CD4-positive, alpha-beta memory T cell (primary cell): ENCODE data around the gene SYNGAP1. TPM values are rescaled to one million over a fixed set of nuclear protein-coding genes. Genes with fewer than 3 reads are reported as not detected.
A peak's percentile ranks its signal among the peaks of the same experiment; 100 is the strongest.

Experiments
- CTCF ChIA-PET: fragments of 350-600 bp; sonication (Branson Sonifier 250); formaldehyde crosslinking; loops from one replicate; lab custom pipeline; 2021; ENCODE audit warnings: inconsistent platforms; ENCODE audit not compliant: partially characterized antibody; lab: Charles Lee
- POLR2A ChIA-PET: fragments of 350-600 bp; sonication (Branson Sonifier 250); formaldehyde crosslinking; loops from one replicate; lab custom pipeline; 2021; ENCODE audit not compliant: partially characterized antibody; lab: Charles Lee
- DNase-seq, 5 donors: peaks; one replicate each; pipeline versions ENCODE4 v3.0.0 to v3.0.0-alpha.2; 2020 to 2022; ENCODE audit warnings: mixed read lengths in 1 of 5
- H3K27ac ChIP-seq: one replicate; pipeline ENCODE4 v1.7.0; 2013; ENCODE audit warnings: low read depth, low read length
- H3K27me3 ChIP-seq: 2 replicates; pipeline ENCODE4 v1.7.0; 2013; ENCODE audit warnings: mild to moderate bottlenecking, low read length, moderate library complexity; ENCODE audit not compliant: insufficient read depth
- H3K36me3 ChIP-seq: 2 replicates; pipeline ENCODE4 v1.7.0; 2013; ENCODE audit warnings: mild to moderate bottlenecking, low read length, moderate library complexity; ENCODE audit not compliant: insufficient read depth
- H3K4me1 ChIP-seq: 2 replicates; pipeline ENCODE4 v1.7.0; 2013; ENCODE audit warnings: mild to moderate bottlenecking, low read length, moderate library complexity; ENCODE audit not compliant: insufficient read depth
- H3K4me3 ChIP-seq, 2 donors: one replicate each; pipeline ENCODE4 v1.7.0; 2013; ENCODE audit warnings: low read length in 2 of 2, mild to moderate bottlenecking in 1 of 2
- H3K9me3 ChIP-seq, 2 donors: one replicate each; pipeline ENCODE4 v1.7.0; 2013; ENCODE audit warnings: low read length in 2 of 2, control low read depth in 1 of 2; ENCODE audit not compliant: control insufficient read depth in 1 of 2
- H3K27ac Mint-ChIP-seq, 7 donors: one replicate each; pipeline ENCODE4 v1.8.0; 2020 to 2021; ENCODE audit warnings: mixed read lengths in 7 of 7, mild to moderate bottlenecking in 6 of 7, inconsistent platforms in 3 of 7, moderate library complexity in 3 of 7
- H3K27me3 Mint-ChIP-seq, 2 donors: one replicate each; pipeline ENCODE4 v1.8.0; 2020 to 2021; ENCODE audit warnings: mixed read lengths in 2 of 2
- H3K36me3 Mint-ChIP-seq, 2 donors: one replicate each; pipeline ENCODE4 v1.8.0; 2020 to 2021; ENCODE audit warnings: mixed read lengths in 2 of 2, inconsistent platforms in 1 of 2, mild to moderate bottlenecking in 1 of 2
- H3K4me1 Mint-ChIP-seq, 4 donors: one replicate each; pipeline ENCODE4 v1.8.0; 2020 to 2021; ENCODE audit warnings: mixed read lengths in 4 of 4, mild to moderate bottlenecking in 1 of 4
- H3K4me3 Mint-ChIP-seq, 8 donors: one replicate each; pipeline ENCODE4 v1.8.0; 2020 to 2021; ENCODE audit warnings: mixed read lengths in 8 of 8, mild to moderate bottlenecking in 7 of 8, moderate library complexity in 6 of 8, inconsistent platforms in 3 of 8
- H3K9me3 Mint-ChIP-seq, 8 donors: one replicate each; pipeline ENCODE4 v1.8.0; 2020 to 2021; ENCODE audit warnings: mixed read lengths in 8 of 8, mild to moderate bottlenecking in 5 of 8, inconsistent platforms in 3 of 8, moderate library complexity in 1 of 8
- intact Hi-C: fragments of 100-400 bp; cut with micrococcal nuclease; formaldehyde crosslinking; loops from one replicate; pipeline ENCODE4 v1.15.1; 2023
- polyA plus RNA-seq, 2 donors: library from polyadenylated mRNA; unstranded; fragments of 300-500 nt; fragmentation: Illumina TruSeq; gene quantifications; one replicate each; pipeline ENCODE4 v1.2.3, GENCODE V29; 2021
- total RNA-seq, 2 experiments: library from RNA; stranded (reverse); gene quantifications; one replicate each; pipeline ENCODE4 v1.2.3, GENCODE V29; 2021

Gene SYNGAP1
- total and polyA plus RNA-seq, 4 experiments from 2014 or later = 1.9 to 48.0 (median 47.8) TPM; not detected in 1

DNA sequence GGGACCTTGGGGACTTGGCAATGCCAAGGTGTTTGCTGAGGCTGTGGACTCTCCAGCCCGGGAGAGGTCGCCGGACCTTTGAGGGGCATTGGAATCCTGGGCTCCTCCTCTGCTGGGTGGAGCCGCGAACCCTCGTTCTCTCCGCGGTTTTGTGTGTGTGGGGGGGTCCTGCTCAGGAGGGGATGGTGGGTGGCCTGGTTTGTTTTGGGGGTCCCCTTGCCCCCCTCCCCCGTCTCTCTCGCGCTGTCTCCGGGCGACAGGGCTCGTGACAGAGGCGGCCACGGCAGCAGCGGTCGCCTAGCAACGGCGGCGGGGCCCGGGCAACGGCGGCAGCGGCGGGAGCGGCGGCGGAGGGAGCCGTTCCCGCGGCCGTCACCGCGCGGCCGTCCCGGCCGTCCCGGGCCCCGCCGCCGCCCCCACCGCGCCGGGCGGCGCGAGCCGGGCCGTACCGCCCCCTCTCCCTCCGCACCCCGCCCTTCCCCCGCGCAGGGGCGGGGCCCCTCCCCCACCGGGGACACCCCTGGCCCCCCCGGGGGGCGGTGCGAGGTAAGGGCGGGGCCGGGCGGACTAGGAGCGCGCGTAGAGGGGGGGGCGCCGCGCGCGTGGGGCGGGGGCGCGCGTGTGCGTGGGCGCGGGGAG is 7.8 kb downstream of the SYNGAP1 start:
- Mint-ChIP-seq H3K4me1 (peaks cover 63 to 95% (median 72%) of the 10 kb centered on the region in 4 donors), H3K9me3 (peaks cover 0 to 2% (median 0%) of the 10 kb centered on the region in 8 donors), H3K27me3 (no peaks in the 10 kb centered on the region), H3K36me3 (peaks cover 0 to 11% of the 10 kb centered on the region in 2 donors), H3K4me3 (peak overlapping the region; percentile 87 to 99 (median 94)), H3K27ac (peak overlapping the region; percentile 96 to 100 (median 98))
- CTCF ChIA-PET = no interaction called here
- peaks cover 68% of the 10 kb centered on the region for H3K4me1 ChIP-seq
- H3K4me3 ChIP-seq = peak overlapping the region; percentile 48 to 63
- H3K9me3 ChIP-seq = no peaks in the 10 kb centered on the region
- intact Hi-C loops = loop anchor here (2.0 kb wide), 1 partner anchor 143 kb away; no protein-coding TSS in a partner anchor
- no peaks in the 10 kb centered on the region for H3K36me3 ChIP-seq
- H3K27me3 ChIP-seq = no peaks in the 10 kb centered on the region
- POLR2A ChIA-PET = interaction anchor here (0.8 to 4.1 kb wide), 5 partner anchors 10 to 151 kb away, joined by 3 to 77 read pairs (median 18); partner anchors contain the start of genes B3GALT4, CUTA, PHF1 and SYNGAP1
- H3K27ac ChIP-seq = peak overlapping the region; percentile 90
- DNase-seq = peak; percentile 61 to 78 (median 65)

DNA sequence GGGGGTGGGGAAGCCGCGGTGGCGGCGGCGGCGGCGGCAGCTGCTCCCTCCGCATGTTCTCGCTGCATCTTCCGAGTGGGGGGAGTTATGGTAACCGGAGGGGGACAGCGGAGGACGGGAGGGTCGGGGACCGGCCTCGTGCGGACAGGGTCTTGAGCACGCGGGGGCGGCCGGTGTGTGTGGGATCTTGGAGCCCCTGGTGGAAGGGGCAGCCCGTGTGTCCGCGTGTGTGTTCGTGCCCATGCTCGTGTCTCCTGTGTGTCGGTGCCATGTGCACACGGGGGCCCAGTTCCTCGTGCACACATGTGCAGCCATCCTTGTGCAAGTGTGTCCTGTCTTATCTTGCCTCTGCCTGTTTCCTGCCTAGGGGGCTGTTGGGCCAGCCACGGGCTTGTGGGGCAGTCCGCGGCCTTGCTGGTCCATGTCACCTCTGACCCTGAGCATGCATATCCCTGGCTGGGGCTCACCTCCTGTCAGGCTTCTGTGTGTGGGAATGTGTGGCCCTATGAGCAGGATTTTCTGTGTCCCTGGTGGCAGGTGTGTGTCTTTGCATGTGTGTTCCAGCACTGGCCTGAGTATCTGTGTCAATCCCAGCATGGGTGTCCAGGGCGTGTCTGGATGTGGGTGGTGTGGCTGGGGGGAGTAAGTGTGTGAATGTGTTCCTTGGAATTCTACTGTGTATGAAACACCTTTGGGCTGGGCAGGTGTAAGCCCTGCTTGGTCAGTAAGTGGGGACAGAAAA is 8.5 kb downstream of the SYNGAP1 start:
- H3K36me3 ChIP-seq = no peaks in the 10 kb centered on the region
- peak overlapping the region; percentile 76 for H3K27ac ChIP-seq
- no peaks in the 10 kb centered on the region for H3K27me3 ChIP-seq
- Mint-ChIP-seq H3K27ac (peak overlapping the region; percentile 94 to 99 (median 98)), H3K36me3 (peaks cover 0 to 14% of the 10 kb centered on the region in 2 donors), H3K27me3 (no peaks in the 10 kb centered on the region), H3K9me3 (peaks cover 0 to 2% (median 0%) of the 10 kb centered on the region in 8 donors), H3K4me3 (peak overlapping the region; percentile 84 to 94 (median 91)), H3K4me1 (peaks cover 65 to 94% (median 76%) of the 10 kb centered on the region in 4 donors)
- H3K4me3 ChIP-seq = peak overlapping the region; percentile 21 to 66
- intact Hi-C loops = loop anchor here (2.0 kb wide), 1 partner anchor 142 kb away; no protein-coding TSS in a partner anchor
- DNase-seq = peak in 4 of 5 donors; percentile 46 to 56 (median 52)
- ChIA-PET CTCF (interaction anchor here (0.8 to 1.8 kb wide), 6 partner anchors 10 to 150 kb away, joined by 3 to 8 read pairs (median 3); partner anchors contain the start of genes CUTA, SYNGAP1 and ZBTB9), POLR2A (interaction anchor here (0.8 to 4.7 kb wide), 15 partner anchors 11 to 457 kb away, joined by 3 to 77 read pairs (median 10); partner anchors contain the start of genes B3GALT4, BAK1, CUTA and PHF1)
- H3K4me1 ChIP-seq = peaks cover 68% of the 10 kb centered on the region
- H3K9me3 ChIP-seq = no peaks in the 10 kb centered on the region

DNA sequence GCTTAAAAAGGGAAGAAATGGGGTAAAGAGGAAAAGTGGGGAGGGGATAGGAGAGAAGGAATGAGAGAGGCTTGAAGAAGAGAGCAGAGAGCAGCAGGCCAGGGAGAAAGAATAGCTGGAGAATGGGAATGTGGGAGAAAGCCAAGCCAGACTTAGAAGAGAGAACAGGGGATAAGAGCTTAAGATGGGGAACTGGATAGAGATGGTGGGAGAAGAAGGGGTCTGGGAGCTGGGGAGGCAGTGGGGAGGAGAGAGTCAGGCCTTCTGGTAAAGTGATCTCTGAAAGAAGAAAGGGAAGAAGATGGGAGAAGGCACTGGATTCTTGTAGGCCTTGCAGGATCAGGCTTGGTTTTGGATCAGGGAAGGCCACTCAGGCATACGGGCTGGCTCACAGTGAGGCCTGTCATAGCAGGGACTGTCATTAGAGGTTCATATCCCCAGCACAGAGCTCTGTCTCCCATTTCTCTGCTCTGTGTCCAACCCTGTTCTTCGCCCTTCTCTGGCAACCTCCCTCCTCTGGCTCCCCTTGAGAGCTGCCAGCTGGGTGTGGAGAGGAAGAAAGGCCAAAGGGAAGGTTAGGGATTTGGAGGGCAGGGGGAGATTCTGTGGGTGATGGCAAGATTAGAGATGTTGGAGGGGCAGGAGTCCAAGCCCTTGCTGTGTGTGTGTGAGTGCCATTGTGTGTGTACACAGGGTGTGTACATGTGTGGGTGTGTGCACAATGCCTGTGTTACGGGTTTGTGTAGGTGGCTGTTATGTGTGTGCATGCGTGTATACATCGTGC is 9.3 kb downstream of the SYNGAP1 start:
- intact Hi-C loops = loop anchor here (2.0 kb wide), 1 partner anchor 142 kb away; no protein-coding TSS in a partner anchor
- peak overlapping the region; percentile 76 for H3K27ac ChIP-seq
- H3K36me3 Mint-ChIP-seq = peaks cover 0 to 18% of the 10 kb centered on the region in 2 donors
- no peaks in the 10 kb centered on the region for H3K27me3 Mint-ChIP-seq
- H3K27ac Mint-ChIP-seq = peak overlapping the region; percentile 94 to 99 (median 98)
- CTCF ChIA-PET = interaction anchor here (0.8 to 1.8 kb wide), 7 partner anchors 10 to 150 kb away, joined by 3 to 8 read pairs (median 3); partner anchors contain the start of genes CUTA, SYNGAP1 and ZBTB9
- no peaks in the 10 kb centered on the region for H3K36me3 ChIP-seq
- H3K27me3 ChIP-seq = no peaks in the 10 kb centered on the region
- POLR2A ChIA-PET = interaction anchor here (0.9 to 4.7 kb wide), 17 partner anchors 11 to 457 kb away, joined by 3 to 77 read pairs (median 10); partner anchors contain the start of genes B3GALT4, BAK1, CUTA and KIFC1
- H3K4me3 Mint-ChIP-seq = peak overlapping the region; percentile 84 to 94 (median 91)
- H3K9me3 ChIP-seq = no peaks in the 10 kb centered on the region
- peak overlapping the region; percentile 54 to 66 for H3K4me3 ChIP-seq
- no peak for DNase-seq
- peaks cover 65% of the 10 kb centered on the region for H3K4me1 ChIP-seq
- peaks cover 0 to 2% (median 0%) of the 10 kb centered on the region in 8 donors for H3K9me3 Mint-ChIP-seq
- peaks cover 63 to 86% (median 75%) of the 10 kb centered on the region in 4 donors for H3K4me1 Mint-ChIP-seq

DNA sequence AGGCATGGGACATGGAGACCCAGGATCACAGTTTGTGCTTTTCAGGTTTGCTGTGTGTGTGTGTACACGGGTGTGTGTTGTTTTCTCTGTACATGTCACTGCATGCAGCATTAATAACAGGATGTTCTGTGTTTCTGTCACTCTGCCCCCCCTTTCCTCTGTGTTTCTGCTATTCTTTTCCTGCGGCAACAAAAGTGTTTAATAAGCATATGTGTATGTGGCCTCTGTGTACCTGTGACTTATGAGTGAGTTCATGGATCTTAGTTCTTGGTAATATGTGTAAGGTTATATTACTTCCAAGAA is 9.8 kb downstream of the SYNGAP1 start:
- intact Hi-C loops = loop anchor here (2.0 kb wide), 1 partner anchor 141 kb away; no protein-coding TSS in a partner anchor
- POLR2A ChIA-PET = interaction anchor here (0.9 to 4.7 kb wide), 17 partner anchors 12 to 458 kb away, joined by 3 to 77 read pairs (median 16); partner anchors contain the start of genes B3GALT4, BAK1, CUTA and ITPR3

DNA sequence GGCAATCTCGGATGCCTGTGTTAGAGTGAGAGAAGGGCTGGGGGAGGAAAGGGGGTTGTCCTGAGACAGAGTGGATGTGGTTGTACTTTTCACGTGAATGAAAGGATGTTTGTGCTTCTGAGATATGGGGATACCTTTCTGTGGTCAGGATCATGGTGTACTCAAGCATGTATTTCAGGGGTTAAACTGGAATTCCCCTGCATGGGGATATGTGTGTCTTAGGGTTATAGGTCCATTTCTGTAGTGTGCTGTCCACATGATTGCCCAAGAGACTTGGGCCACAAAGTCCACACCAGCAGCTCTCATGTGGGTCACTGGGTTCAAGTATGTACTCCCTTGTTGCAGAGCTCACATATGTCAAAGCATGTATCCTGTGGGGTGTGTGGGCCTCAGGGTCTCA is 10.5 kb downstream of the SYNGAP1 start:
- Histone ChIP-seq H3K4me3 (peak overlapping the region; percentile 11 to 54), H3K36me3 (peaks cover 3% of the 10 kb centered on the region), H3K9me3 (no peaks in the 10 kb centered on the region), H3K27me3 (no peaks in the 10 kb centered on the region), H3K27ac (peak overlapping the region; percentile 76), H3K4me1 (peaks cover 53% of the 10 kb centered on the region)
- POLR2A ChIA-PET = interaction anchor here (0.6 to 4.7 kb wide), 24 partner anchors 10 to 458 kb away, joined by 3 to 77 read pairs (median 11); partner anchors contain the start of genes B3GALT4, BAK1, CUTA and ITPR3
- Mint-ChIP-seq H3K4me3 (peak overlapping the region; percentile 84 to 94 (median 91)), H3K27ac (peak overlapping the region; percentile 94 to 99 (median 98)), H3K4me1 (peaks cover 51 to 75% (median 64%) of the 10 kb centered on the region in 4 donors), H3K36me3 (peaks cover 2 to 24% of the 10 kb centered on the region in 2 donors), H3K9me3 (peaks cover 0 to 2% (median 0%) of the 10 kb centered on the region in 8 donors), H3K27me3 (no peaks in the 10 kb centered on the region)
- CTCF ChIA-PET = interaction anchor here (0.7 to 1.8 kb wide), 11 partner anchors 8 to 153 kb away, joined by 3 to 9 read pairs (median 3); partner anchors contain the start of genes B3GALT4, BAK1 and CUTA
- intact Hi-C loops = no loop called here
- DNase-seq = peak in 3 of 5 donors; percentile 36 to 43 (median 42)

More for the DNA sequence above, 9.8 kb downstream of the SYNGAP1 start:
- Histone ChIP-seq H3K36me3 (no peaks in the 10 kb centered on the region), H3K27ac (peak overlapping the region; percentile 76), H3K9me3 (no peaks in the 10 kb centered on the region), H3K4me3 (peak overlapping the region; percentile 11 to 54), H3K27me3 (no peaks in the 10 kb centered on the region), H3K4me1 (peaks cover 60% of the 10 kb centered on the region)
- Mint-ChIP-seq H3K27ac (peak overlapping the region; percentile 94 to 99 (median 98)), H3K36me3 (peaks cover 0 to 21% of the 10 kb centered on the region in 2 donors), H3K27me3 (no peaks in the 10 kb centered on the region), H3K4me1 (peaks cover 57 to 81% (median 70%) of the 10 kb centered on the region in 4 donors), H3K4me3 (peak overlapping the region; percentile 84 to 94 (median 91)), H3K9me3 (peaks cover 0 to 2% (median 0%) of the 10 kb centered on the region in 8 donors)
- CTCF ChIA-PET = interaction anchor here (1.3 to 1.8 kb wide), 6 partner anchors 11 to 152 kb away, joined by 3 to 8 read pairs (median 6); partner anchors contain the start of genes B3GALT4, BAK1, CUTA and SYNGAP1
- peak; percentile 47 to 63 (median 59) for DNase-seq
